Neural cell (in vitro differentiated cells): ENCODE measurements around the gene ITGAE.

ENCODE experiments used
- EP300 ChIP-seq: fragments of 450-650 bp; conservative IDR thresholded peaks from 2 replicates; pipeline ENCODE4 v1.6.1; 2014; ENCODE audit warnings: antibody characterized with exemption, mild to moderate bottlenecking, moderate library complexity; ENCODE audit not compliant: poor library complexity, severe bottlenecking
- POLR2AphosphoS5 ChIP-seq: IDR thresholded peaks from 2 replicates; pipeline ENCODE4 v1.6.1; 2012
- TF ChIP-seq, protein P1 (sequence below): fragments of 450-650 bp; IDR thresholded peaks from 2 replicates; pipeline ENCODE4 v1.5.1; 2014; ENCODE audit warnings: antibody characterized with exemption, mild to moderate bottlenecking, moderate library complexity; ENCODE audit not compliant: poor library complexity, severe bottlenecking

DNA sequence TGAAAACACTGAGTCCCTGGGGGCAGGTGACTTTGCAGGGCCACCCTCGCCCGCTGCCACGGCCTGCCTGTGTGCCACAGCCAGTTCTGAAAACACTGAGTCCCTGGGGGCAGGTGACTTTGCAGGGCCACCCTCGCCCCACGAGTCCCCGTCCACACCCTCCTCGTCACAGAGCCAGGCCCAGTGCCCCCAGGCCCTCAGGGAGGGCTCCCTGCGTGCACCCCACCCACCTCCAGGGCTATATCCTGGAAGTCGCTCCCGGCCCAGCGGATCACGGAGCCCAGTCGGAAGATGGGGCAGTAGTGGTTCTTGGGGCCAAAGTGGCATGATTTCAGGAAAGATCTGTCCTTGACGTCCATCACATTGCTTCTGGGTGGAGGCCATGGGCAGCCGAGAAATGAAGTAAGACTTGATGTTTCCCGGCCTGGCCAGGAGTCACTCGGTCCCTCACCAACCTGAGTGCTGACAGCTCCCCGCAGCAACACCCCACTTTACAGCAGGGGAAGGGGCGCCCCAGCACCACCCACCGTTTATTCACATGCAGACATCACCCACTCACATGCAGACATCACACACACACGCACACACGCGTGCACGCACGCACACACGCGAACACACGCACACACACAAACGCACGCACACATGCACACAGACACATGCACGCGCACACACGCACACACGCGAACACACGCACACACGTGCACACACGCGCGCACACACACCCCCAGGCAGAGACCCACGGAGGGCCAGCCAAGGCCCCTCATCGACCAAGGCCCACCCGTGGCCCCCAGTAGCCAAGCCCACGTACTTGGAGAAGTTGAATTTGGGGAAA is 111.5 kb downstream of the ITGAE start:
- TF ChIP-seq EP300 (no peak), POLR2AphosphoS5 (no peak)
- TF ChIP-seq, protein P1, sequence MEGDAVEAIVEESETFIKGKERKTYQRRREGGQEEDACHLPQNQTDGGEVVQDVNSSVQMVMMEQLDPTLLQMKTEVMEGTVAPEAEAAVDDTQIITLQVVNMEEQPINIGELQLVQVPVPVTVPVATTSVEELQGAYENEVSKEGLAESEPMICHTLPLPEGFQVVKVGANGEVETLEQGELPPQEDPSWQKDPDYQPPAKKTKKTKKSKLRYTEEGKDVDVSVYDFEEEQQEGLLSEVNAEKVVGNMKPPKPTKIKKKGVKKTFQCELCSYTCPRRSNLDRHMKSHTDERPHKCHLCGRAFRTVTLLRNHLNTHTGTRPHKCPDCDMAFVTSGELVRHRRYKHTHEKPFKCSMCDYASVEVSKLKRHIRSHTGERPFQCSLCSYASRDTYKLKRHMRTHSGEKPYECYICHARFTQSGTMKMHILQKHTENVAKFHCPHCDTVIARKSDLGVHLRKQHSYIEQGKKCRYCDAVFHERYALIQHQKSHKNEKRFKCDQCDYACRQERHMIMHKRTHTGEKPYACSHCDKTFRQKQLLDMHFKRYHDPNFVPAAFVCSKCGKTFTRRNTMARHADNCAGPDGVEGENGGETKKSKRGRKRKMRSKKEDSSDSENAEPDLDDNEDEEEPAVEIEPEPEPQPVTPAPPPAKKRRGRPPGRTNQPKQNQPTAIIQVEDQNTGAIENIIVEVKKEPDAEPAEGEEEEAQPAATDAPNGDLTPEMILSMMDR: no peak
